HG03571 (cell line): ENCODE measurements around the gene SOS2.
"Not testable (repeated sequence)": the region's sequence is repeated elsewhere in the genome, so short reads cannot be mapped to it uniquely, and the experiment has no call there.

Experiments
- ATAC-seq: cut with Tn5 transposase; IDR thresholded peaks from one replicate; pipeline ENCODE4 v1.9.1; 2021; ENCODE audit not compliant: unreplicated experiment

SOS2 gene

DNA sequence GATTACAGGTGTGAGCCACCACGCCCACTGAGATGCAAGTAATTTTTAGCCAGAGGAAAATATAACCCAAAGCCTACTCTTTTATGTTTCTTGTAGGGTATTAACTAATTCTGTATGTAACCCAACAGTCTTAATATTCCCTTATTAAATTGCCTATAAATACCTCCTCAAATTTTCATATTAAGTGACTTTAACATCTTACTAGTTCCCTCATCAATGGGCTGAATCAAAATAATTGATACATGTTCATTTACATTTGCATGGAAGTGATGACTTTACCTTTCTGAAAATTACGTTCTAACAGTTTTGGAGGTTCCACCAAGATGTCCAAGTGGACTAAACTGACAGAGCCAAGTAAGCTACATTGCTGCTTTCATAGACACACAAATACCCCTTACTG is 3.1 kb downstream of the SOS2 start:
- no peak for ATAC-seq

DNA sequence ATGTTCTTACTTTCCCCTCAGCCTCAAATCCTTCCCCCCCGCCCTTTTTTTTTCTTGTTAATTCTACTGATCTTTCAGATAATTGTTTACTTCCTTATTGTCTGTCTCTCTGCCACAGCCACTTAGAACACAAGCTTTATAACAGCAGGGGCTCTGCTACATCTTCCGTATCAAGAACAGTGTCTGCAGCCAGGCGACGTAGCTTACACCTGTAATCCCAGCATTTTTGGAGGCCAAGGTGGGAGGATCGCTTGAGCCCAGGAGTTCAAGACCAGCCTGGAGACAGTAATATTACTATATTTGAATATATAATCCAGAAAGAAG is 5.4 kb downstream of the SOS2 start:
- no peak for ATAC-seq

DNA sequence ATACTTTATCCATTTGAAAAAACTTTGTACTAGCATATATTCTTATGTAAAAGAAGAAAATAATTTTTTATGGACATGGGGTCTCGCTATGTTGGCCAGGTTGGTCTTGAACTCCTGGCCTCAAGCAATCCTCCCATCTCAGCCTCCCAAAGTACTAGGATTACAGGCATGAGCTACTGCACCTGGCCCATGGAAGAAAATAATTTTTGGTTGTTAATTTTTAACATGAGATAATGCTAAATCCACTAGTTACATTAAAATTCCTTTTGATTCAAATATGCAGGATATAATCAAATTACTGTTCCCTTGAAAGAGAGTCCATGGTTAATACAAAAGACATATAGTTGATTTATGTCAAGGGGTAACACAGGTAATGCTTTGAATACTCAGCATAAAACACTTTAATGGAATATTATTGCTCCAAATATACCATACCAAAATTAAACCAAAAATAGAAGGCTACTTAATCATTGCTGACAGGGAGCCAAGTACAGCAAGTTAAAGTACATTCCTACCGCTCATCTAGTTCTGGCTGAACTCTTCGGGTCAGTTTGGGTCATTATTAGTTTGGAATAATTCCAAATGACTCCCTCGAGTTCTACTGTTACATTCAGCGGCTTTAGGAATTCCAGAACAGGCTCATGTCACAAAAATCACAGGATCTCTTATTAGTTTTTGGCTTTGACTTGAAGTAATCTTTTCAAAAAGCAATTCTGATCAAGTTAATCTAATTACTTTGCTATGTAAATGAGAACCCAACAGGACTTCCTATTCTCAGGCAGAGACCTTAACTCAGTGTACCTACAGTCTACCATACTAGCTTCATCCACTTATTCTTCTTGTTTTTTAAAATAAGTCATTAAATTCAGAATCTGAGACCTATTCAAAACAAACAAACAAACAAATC is 6.1 kb downstream of the SOS2 start:
- ATAC-seq, result no peak

DNA sequence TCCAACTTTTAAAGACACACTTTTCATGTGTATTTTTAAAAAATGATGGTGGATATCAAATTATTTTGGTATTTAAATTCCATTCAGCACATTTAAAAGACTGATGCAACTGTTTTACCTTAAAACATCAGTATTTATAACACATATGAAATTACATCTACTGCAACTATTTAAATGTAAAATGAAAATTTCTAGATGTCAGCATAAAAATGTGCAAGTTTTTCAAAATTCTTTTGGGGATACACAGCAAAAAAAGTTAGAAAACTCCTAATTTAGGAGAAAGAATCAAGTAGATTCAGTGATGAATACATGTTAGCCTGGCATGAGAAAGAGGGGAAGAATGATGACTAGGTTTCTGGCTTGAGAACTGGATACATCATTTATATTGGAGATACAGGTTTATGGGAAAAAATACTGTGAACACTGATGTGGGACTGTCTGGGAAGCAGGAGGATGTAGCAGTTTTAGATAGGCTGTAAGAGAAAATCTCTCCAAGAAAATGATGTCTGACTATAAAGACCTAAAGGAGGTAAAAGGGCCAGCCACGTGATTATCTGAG is 9.2 kb downstream of the SOS2 start:
- ATAC-seq, result no peak

DNA sequence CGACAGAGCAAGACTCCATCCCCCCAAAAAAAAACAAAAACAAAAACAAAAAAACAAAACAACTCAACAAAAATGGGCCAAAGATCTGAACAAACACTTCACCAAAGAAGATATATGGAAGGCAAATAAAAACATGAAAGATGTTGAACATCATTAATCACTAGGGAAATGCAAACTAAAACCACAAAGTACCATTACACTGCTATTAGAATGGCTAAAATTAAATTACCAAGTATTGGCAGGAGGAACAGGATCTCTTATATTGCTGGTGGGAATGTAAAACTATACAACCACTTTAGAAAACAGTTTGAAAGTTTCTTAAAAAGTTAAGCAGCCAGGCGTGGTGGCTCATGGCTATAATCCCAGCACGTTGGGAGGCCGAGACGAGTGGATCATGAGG is 12.9 kb downstream of the SOS2 start:
- no peak for ATAC-seq

DNA sequence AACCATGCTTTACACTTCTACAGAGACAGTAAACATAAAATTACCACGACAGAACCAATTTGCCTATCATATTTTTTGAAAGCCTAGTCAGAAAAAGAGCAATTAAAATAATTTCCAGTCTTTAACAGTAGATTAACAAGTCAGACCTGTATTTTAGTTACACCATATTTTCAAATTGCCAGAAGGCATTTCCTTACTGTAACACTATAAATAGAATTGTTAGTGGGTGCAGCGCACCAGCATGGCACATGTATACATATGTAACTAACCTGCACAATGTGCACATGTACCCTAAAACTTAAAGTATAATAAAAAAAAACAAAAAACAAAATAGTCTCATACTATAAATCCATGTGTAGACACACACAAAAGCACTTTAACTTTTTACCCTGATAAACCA is 16.0 kb downstream of the SOS2 start:
- ATAC-seq, result no peak

DNA sequence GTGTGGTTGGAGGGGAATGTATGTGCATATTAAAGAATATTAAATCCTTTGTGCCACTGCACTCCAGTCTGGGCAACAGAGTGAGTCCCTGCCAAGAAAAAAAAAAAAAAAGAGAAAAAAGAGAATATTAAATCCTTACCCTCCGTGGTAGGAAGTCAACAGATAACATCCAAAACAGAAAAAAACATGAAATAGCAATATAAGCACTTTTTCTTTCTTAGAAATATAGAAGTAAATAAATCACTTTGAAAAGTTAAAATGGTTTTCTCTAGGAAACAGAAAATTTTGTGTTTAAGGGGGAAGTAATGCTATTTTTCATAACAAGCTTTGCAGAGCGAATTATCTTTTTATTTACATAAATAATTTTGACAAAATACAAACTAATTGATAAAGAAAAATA is 17.6 kb downstream of the SOS2 start:
- ATAC-seq, result no peak

DNA sequence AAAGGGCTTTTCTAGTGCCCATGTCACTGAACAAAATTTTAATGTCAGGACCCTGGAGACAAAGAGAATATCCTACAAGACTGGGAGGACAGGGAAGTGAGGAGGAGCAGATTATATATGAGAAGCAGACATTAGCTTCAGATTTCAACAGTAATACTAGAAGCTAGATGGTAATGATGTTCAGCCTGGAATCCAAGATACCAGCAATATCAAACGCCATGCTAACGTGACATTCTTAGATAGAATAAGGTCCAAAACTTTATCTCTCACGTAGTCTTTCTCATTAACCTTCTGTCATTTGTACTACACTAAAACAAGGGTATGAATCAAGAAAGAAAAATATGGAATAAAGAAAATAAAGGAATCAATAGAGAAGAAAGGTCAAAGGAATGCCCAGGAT is 18.7 kb downstream of the SOS2 start:
- no peak for ATAC-seq

DNA sequence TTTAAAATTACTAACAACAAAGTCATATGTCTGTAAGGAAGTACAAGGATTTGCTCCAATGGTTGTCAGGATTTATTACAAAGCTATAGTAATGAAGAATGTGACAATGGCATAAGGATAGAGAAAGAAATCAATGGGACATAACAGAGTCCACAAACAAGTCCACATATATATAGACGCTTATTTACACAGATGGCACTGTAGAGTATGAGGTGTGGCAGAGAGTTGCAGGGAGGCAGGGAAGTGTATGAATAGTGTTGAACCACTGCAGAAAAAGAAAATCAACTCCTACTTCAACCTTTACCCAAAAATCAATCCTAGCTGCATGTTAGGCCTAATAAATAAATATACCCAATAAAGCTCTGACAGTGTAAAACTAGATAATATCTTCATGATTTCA is 21.3 kb downstream of the SOS2 start:
- no peak for ATAC-seq

DNA sequence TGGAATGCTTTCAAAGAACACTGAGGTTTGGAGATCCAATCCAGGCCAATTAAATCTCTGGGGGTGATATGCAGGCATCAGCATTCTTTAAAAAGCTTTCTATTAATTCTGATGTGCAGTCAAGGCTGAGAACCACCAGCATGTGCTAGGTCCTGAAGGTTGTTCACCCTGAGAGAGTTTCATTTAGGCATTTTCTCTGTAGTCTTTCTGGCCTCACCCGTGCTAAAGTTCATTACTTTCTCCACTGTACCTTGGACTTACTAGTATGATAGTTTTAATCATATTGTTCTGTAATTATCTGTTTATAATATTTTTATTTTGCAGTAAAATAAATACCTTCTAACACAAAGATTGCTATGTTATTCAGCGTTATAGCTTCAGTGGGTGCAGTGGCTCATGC is 32.9 kb downstream of the SOS2 start:
- no peak for ATAC-seq

DNA sequence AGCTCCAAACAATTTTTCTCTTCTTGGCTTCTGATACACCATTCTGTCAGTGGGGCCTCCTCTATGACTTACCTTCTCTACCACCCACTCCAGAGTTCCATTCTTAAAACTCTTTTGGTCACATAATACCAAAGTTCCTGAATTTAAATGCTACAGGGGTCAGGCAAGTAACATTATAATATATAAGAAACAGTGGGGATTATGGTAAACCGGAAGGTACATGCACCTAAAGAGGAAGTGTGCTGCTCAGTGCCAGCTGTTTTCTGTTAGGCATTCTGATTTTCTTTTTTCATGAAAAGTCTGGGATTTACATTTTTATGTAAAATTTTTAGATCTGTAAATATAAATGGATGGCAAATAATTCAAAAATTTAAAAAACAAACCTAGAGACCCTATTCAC is 39.9 kb downstream of the SOS2 start:
- ATAC-seq, result no peak

DNA sequence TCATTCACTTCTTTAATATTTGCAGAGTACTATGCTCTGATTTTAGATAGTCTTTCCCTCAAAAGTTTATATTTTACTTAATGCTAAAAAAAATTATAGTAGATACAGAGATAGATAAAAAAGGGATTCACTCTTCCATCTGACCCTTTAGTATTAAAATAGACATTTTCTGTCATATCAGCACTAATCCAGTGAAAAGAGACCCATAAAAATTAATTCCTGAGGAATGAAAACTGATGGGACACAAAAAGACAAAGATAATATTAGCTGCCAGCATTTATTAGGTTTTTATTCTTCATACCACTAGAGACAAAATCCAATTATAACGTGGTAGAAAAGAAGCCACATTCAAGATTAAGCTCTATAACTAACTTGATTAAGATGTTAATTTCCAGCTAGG is 45.3 kb downstream of the SOS2 start:
- no peak for ATAC-seq

DNA sequence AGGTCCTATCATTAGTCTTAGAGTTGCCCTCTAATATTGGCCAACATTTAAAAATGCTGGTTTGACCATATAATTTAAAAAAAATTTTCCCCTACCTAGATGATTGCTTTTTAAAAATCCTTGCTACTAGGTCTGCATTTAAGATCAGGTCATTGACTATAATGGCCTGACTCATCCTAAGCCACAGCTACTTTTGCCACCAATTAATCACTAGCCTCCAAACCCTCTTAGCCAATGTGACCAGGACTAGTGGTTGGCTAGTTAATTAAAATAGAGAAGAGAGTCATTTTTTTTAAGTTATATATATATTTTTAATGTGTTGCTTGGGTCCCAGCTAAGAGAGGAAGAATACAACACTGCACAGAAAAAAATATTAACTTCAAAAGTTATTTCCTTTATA is 57.5 kb downstream of the SOS2 start:
- no peak for ATAC-seq

DNA sequence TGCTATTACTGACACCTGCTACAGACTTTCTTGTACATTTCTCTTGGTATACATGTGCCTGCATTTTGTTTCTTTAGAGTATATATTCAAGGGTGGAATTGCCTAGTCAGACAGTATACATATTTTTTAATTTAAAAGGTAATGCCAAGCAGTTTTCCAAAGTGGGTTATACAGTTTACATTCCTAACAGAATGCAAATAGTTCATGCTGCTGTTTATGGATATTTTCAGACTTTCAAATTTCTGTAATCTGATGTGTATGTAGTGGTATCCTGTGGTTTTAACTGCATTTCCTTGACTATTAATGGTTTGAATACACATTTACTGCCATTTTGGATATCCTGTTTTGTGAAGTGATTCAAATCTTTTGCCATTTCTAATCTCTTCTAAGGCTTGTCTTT is 59.5 kb downstream of the SOS2 start:
- ATAC-seq, result no peak

DNA sequence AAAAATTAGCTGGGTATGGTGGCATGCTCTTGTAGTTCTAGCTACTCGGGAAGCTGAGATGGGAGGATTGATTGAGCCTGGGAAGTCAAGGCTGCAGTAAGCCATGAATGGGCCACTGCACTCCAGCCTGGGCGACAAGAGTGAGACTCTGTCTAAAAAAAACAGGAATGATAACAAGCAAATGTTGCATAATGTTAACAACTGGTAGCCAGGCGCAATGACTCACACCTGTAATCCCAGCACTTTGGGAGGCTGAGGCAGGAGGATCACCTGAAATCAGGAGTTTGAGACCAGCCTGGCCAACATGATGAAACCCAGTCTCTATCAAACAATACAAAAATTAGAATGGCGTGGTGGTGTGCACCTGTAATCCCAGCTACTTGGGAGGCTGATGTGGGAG is 64.0 kb downstream of the SOS2 start:
- not testable (repeated sequence) for ATAC-seq

DNA sequence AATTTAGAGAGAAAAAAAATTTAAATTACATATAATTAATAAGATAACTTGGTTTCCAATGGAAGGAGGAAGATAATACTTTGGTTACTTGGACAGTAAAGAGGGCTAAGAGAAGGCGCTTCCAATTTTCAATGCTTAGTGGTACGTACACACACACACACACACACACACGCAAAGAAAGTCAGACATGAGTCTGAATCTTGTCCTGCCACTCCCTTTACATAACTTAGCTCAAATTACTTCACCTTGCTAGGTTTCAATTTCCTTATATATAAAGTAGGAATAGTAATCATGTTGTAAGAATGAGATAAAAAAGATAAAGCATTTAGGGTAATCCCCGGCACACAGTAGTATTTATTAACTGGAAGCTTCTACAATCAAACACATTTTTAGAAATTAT is 75.3 kb downstream of the SOS2 start:
- no peak for ATAC-seq

DNA sequence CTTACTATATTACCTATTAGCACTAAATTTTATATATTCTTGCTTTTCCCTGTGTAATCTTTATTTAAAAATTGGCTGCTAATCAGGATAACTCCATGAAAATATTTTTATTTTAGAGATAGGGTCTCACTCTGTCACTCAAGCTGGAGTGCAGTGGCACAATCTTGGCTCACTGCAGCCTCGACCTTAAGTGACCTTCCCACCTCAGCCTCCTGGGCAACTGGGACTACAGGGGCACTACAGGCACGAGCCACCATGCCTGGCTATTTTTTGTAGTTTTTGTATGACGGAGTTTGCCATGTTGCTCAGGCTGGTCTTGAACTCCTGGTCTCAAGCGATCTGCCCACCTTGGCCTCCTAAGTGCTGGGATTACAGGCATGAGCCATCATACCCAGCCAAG is 82.6 kb downstream of the SOS2 start:
- ATAC-seq, result no peak

DNA sequence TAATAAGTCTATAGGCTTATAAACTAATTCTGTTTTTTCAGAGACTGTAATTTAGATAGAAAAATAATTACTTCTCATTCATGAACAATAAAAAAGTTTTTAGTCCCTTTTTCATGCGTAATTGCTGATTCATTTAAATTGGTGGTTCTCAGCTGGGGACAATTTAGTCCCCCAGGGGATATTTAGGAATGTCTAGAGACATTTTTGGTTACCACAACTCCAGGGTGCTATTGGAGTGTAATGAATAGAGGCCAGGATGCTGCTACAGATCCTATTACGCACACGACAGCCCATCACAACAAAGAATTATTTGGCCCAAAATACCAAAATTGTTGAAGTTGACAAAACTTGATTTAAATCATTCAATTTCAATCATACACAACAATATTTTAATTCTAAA is 92.2 kb downstream of the SOS2 start:
- no peak for ATAC-seq

DNA sequence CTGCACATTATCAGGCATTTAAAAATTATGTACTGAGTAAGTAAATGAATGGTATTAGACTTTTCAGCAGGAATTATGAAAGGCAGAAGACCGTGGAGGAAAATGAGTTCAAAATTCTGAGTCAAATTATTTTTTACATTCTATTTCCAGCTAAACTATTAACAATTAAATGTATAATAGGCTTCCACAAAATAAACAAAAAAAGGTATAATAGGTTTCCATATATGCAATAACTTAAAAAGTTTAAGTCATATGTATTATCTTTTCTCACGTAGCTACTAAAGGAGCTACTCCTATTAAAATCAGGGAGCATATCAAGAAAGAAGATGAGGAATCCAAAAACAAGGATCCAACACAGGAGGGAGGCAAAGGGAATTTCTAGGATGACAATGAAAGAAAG is 103.6 kb downstream of the SOS2 start:
- no peak for ATAC-seq

DNA sequence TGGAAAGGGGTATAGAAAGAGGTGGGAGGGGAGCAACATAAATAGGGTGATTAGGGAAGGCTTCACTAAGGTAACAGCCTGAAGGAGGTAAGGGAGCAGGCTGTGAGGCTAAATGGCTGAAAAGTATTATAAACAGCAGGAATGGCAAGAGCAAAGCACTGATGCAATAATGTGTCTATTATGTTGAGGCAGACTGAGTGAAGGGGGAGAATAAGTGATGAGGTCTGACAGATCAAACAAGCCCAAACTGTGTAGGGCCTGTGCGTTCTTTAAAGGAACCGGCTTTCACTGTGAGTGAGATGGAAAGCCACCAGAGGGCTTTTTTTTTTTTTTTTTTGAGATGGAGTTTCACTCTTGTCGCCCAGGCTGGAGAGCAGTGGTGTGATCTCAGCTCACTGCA is 108.3 kb downstream of the SOS2 start:
- no peak for ATAC-seq

DNA sequence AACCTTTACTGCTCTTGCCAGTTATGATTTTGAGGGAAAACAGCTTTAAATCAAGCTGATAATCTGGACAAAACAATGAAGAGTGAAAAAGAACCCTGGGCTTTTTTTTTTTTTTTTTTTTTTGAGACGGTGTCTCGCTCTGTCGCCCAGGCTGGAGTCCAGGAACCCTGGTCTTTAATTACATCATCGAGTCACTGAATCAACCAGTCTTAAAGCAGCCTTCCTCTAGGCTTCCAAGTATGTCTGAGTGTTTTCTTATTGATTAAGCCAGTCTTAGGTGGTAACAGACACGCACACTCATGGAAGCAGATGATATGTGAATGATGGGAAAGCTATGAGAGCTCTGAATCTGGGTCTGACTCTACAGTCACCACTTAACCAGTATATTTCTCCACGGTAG is 109.1 kb downstream of the SOS2 start:
- no peak for ATAC-seq

DNA sequence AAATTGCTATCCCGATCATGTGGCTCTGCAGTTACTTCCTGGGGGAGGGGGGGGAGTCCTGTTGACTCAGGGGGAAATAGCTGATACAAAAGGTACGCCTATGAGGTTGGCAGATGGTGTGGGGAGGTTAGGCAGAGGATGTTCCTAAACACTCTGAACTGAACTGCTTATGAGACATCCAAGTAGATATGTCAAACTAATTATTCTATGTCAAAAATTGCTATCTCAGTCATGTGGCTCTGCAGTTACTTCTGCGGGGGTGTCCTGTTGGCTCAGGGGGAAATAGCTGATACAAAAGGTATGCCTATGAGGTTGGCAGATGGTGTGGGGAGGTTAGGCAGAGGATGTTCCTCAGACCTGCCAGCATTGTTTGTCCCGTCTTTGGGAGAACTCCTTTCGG is 109.9 kb downstream of the SOS2 start:
- no peak for ATAC-seq

DNA sequence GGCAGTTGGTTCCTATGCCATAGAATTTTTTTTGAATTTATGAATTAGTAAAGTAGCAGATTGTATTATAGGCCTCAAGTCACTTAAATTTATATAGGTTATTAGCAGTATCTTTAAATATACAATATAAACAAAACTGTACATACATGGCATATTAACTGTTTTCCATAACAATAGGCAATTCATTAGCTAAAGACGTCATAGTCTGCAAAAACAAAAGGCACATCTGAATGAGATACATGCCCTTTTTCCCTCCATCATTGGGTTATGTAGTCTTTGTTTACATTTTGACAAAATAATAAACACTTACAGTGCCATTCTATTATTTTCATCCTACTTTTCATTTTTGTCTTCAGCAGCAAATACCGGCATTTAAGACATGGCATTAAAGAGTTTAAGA is 113.9 kb downstream of the SOS2 start:
- no peak for ATAC-seq
